Measurements from ENCODE around the gene GYG2.

GYG2 gene

GRCh38 chrX:2782778-2783177, 46.0 kb upstream of the GYG2 start:
- no peaks in the 10 kb centered on the region for H3K9me3 ChIP-seq (ENCODE audit: severe bottlenecking)
- no peak for TF ChIP-seq CTCF (IDR thresholded peaks at IDR 0.05; ENCODE audit: poor library complexity, severe bottlenecking)
- no peak for ATAC-seq (ENCODE audit: low read depth)
- no peaks in the 10 kb centered on the region for H3K36me3 ChIP-seq (ENCODE audit: low read depth)
- no peaks in the 10 kb centered on the region for H3K27me3 ChIP-seq (ENCODE audit: insufficient read depth, poor library complexity, severe bottlenecking)
- no peak overlapping the region for H3K27ac ChIP-seq (ENCODE audit: poor library complexity, severe bottlenecking)
- no peak for DNase-seq (ENCODE audit: low spot score)
- H3K4me1 ChIP-seq (ENCODE audit: insufficient read depth, poor library complexity, severe bottlenecking), result no peaks in the 10 kb centered on the region
- no peak overlapping the region for H3K4me3 ChIP-seq (ENCODE audit: severe bottlenecking)

DNA sequence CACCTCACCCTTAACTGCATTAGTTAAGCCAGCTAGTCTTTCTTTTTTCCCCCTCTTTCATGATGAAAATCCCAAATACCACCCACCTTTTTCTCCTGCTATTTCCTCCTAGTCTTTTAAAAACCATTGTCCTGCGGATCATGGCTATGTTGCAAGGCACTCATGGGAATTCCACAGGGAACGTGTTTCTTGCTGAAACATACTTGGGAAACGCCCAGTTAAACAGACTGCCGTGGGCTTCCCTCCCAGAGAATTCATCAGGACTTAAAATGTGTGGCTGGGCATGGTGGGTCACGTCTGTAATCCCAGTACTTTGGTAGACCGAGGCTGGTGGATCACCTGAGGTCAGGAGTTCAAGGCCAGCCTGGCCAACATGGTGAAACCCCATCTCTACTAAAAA, 44.7 kb upstream of the GYG2 start:
- no peak for TF ChIP-seq CTCF (IDR thresholded peaks at IDR 0.05; ENCODE audit: poor library complexity, severe bottlenecking)
- DNase-seq (ENCODE audit: low spot score), result no peak
- H3K27me3 ChIP-seq (ENCODE audit: insufficient read depth, poor library complexity, severe bottlenecking), result no peaks in the 10 kb centered on the region

GRCh38 chrX:2785538-2785937, 43.2 kb upstream of the GYG2 start:
- no peaks in the 10 kb centered on the region for H3K4me1 ChIP-seq (ENCODE audit: insufficient read depth, poor library complexity, severe bottlenecking)
- no peak for ATAC-seq (ENCODE audit: low read depth)
- H3K4me3 ChIP-seq (ENCODE audit: severe bottlenecking), result no peak overlapping the region
- H3K36me3 ChIP-seq (ENCODE audit: low read depth), result no peaks in the 10 kb centered on the region
- no peak overlapping the region for H3K27ac ChIP-seq (ENCODE audit: poor library complexity, severe bottlenecking)
- no peak for TF ChIP-seq CTCF (IDR thresholded peaks at IDR 0.05; ENCODE audit: poor library complexity, severe bottlenecking)
- H3K9me3 ChIP-seq (ENCODE audit: severe bottlenecking), result no peaks in the 10 kb centered on the region
- DNase-seq (ENCODE audit: low spot score), result no peak
- no peaks in the 10 kb centered on the region for H3K27me3 ChIP-seq (ENCODE audit: insufficient read depth, poor library complexity, severe bottlenecking)

More for the DNA sequence above, 44.7 kb upstream of the GYG2 start:
- no peak overlapping the region for H3K27ac ChIP-seq (ENCODE audit: poor library complexity, severe bottlenecking)
- no peaks in the 10 kb centered on the region for H3K36me3 ChIP-seq (ENCODE audit: low read depth)
- no peak for ATAC-seq (ENCODE audit: low read depth)
- H3K4me1 ChIP-seq (ENCODE audit: insufficient read depth, poor library complexity, severe bottlenecking), result no peaks in the 10 kb centered on the region
- no peaks in the 10 kb centered on the region for H3K9me3 ChIP-seq (ENCODE audit: severe bottlenecking)
- H3K4me3 ChIP-seq (ENCODE audit: severe bottlenecking), result no peak overlapping the region

- H3K36me3 ChIP-seq (ENCODE audit: low read depth), result no peaks in the 10 kb centered on the region
- no peak for TF ChIP-seq CTCF (IDR thresholded peaks at IDR 0.05; ENCODE audit: poor library complexity, severe bottlenecking)
- no peak overlapping the region for H3K4me3 ChIP-seq (ENCODE audit: severe bottlenecking)
- H3K4me1 ChIP-seq (ENCODE audit: insufficient read depth, poor library complexity, severe bottlenecking), result no peaks in the 10 kb centered on the region
- ATAC-seq (ENCODE audit: low read depth), result no peak
- no peaks in the 10 kb centered on the region for H3K9me3 ChIP-seq (ENCODE audit: severe bottlenecking)
- no peaks in the 10 kb centered on the region for H3K27me3 ChIP-seq (ENCODE audit: insufficient read depth, poor library complexity, severe bottlenecking)
- no peak overlapping the region for H3K27ac ChIP-seq (ENCODE audit: poor library complexity, severe bottlenecking)
- no peak for DNase-seq (ENCODE audit: low spot score)
Observed at GRCh38 chrX:2788980-2789379, 39.8 kb upstream of the GYG2 start.

DNA sequence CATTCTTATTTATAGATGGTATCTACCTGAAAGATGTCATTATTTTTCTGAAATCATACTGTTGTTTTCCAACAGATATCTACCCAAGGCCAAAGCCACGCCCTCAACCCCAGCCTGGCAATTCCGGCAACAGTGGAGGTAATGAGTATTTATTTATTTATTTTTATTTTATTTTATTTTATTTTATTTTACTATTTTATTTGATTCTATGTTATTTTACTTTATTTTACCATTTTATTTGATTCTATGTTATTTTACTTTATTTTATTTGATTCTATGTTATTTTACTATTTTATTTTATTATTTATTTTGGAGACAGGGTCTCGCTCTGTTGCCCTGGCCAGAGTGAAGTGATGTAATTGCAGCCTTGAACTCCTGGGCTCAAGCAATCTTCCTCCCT, 39.2 kb upstream of the GYG2 start:
- Histone ChIP-seq H3K4me1 (ENCODE audit: insufficient read depth, poor library complexity, severe bottlenecking) (no peaks in the 10 kb centered on the region), H3K27me3 (ENCODE audit: insufficient read depth, poor library complexity, severe bottlenecking) (no peaks in the 10 kb centered on the region), H3K9me3 (ENCODE audit: severe bottlenecking) (no peaks in the 10 kb centered on the region), H3K36me3 (ENCODE audit: low read depth) (no peaks in the 10 kb centered on the region), H3K27ac (ENCODE audit: poor library complexity, severe bottlenecking) (no peak overlapping the region), H3K4me3 (ENCODE audit: severe bottlenecking) (no peak overlapping the region)
- ATAC-seq (ENCODE audit: low read depth) (no peak), DNase-seq (ENCODE audit: low spot score) (no peak)
- no peak for TF ChIP-seq CTCF (IDR thresholded peaks at IDR 0.05; ENCODE audit: poor library complexity, severe bottlenecking)
